Right lung (tissue), 5 donors: ENCODE data around the gene GALNT2. TPM values are rescaled to one million over a fixed set of nuclear protein-coding genes. Genes with fewer than 3 reads are reported as not detected.

ENCODE experiments used
- DNase-seq, 2 donors: peaks; one replicate each; pipeline ENCODE4 v3.0.0-alpha.2; 2013
- polyA plus RNA-seq, 5 donors: library from polyadenylated mRNA; unstranded; fragments of 120-200 nt; gene quantifications; one replicate each; pipeline versions ENCODE4 v1.2.1 to v1.2.3, GENCODE V29; 2013; ENCODE audit warnings: inconsistent platforms in 1 of 5, low replicate concordance in 1 of 5; ENCODE audit not compliant: insufficient read length in 5 of 5, insufficient read depth in 1 of 5

The GALNT2 gene
- polyA plus RNA-seq, 5 donors, result 28.2 to 41.2 (median 36.2) TPM

DNA sequence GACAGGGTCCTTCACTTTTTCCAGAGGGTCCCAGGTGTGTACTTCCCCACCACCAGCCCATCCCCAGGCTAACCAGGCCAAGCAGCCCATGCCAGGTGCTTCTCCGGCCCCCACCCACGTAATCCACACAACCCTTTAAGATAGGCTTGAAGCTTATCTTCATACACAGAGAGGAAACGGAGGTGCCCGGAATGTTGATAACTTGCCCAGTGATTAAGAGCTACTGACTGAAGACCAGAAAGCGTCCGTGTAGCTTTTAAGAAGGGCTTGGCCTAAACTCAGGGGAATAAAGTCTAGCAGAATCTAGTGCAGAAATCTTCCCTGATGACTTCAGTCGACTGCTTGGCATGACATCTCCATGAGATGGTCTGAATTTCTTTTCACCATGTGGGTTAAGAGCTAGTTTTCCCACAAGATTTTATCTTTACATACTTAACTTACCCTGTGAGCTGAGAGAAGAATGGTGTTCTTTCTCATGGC lies 138.7 kb downstream of the GALNT2 start:
- DNase-seq, result no peak

DNA sequence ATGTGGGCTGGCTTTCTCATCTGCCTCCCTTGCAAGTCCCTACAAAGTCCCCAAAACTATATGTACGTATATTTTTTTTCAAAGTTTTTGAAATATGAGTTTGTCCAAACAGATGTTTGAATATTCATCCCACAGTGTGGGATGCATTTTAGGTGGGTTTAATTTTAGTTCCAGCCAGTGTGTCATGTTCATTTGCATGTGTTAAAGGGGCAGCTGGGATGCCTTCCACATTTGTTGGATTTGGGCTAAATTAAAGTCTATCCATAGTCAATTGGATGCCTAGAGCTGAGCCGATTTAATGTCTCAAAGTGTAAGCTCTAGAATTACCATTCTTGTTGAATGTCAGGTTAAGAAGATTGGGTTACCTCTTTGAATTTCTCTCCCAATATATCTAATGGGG lies 139.2 kb downstream of the GALNT2 start:
- no peak for DNase-seq

DNA sequence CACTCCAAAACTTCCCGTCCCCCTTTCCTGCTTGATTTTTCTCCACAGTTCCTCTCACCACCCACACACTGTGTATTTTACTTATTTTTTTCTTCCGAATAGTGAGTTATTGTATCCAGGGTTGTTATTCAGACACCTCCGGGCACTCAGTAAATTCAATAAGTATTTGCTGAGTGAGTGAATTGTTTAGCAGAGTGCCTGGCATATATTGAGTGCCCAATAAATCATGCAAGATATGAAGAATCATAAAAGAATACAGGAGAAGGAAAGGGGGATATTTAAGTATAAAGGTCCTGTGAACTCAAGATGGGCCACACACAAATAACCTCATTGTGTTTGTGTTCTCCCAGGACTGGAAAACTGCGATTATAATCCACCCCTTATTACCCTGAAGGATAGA lies 139.9 kb downstream of the GALNT2 start:
- DNase-seq, result no peak

DNA sequence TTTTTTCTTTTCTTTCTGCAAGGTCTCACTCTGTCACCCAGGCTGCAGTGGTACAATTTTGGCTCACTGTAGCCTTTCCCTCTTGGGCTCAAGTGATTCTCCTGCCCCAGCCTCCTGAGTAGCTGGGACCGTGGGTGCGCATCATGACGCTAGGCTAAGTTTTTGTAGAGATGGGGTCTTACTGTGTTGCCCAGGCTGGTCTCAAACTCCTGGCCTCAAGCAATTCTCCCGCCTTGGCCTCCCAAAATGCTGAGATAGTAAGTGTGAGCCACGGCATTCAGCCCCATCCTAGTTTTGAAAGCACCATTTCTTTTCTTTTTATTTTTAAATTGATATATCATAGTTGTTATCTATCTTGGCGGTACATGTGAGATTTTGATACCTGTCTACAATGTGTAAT lies 140.6 kb downstream of the GALNT2 start:
- no peak for DNase-seq

DNA sequence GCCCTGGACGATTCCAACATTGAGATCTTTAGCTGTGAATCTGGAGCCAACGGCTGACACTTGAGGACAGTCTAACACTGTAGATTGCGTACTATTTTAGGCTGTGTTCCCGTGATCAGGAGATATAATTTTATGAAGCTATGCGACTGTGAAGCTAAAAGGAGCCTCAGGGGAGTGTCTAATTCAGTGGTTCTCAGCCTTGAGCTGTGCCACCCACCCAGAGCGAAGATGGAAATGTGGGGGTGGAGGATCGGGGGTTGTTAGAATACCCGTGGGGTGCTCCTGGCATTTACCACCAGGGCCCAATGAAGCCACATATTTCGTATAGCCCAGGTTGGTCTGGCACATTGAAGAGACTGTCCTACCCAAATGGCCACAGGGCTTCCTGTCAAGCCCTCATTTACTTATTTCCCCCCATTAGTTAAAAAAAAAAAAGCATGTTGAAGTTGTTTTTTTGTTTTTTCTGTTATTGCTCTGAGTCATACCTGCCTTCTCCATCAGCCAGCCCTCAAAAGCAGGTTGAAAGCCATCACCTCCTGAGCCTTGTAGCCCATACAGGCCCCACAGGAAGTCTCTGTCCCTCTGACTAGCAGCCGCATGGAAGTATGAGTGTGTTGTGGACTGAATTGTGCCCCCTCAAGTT lies 141.7 kb downstream of the GALNT2 start:
- DNase-seq, result no peak

DNA sequence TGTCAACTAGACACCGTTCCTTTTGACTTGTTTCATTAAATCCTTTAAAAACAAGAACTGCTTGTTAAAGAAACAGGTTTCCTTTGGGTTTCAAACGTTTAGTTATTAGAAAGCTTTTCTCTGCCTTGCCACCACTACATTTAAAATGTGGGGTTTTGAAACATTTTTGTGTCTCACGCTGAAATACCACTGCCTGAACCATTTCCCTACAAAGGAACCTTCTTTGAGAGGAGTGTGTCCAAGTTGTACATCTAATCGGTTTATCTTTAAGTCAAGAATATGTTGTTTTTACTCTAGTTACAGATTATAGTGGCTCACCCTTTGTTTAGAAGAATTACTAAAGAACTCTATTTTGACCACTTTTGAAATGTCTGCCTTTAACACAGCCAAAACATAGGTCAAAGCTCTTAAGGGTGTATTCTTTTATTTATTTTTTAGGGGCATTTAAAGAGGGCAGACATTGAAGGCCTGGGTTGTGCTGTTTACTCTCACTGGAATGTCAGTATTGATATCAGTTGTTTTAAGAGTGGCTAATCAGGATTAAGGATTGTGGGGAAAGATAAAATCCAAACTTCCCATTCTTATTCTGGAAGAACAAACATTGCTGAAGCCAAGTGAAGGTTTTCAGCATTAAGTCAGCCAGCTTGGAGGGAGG lies 143.4 kb downstream of the GALNT2 start:
- DNase-seq, result no peak

DNA sequence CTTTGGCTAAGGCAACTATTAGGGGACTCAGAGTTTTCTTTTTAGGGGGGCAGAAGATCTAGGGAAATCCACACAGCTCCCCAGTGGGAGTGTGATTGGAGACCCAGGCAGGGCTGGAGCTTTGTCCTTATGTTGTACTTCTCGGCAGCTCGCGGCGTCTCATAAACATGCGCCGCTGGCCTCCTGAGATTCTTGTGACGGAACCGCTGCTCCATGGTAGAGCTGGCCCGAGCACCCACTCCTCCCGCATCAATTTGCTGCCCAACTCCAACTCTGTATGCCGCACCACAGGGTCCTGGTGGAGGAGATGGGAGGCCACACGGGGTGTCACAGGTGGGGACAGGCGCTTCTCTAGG lies 143.9 kb downstream of the GALNT2 start:
- DNase-seq, result no peak

DNA sequence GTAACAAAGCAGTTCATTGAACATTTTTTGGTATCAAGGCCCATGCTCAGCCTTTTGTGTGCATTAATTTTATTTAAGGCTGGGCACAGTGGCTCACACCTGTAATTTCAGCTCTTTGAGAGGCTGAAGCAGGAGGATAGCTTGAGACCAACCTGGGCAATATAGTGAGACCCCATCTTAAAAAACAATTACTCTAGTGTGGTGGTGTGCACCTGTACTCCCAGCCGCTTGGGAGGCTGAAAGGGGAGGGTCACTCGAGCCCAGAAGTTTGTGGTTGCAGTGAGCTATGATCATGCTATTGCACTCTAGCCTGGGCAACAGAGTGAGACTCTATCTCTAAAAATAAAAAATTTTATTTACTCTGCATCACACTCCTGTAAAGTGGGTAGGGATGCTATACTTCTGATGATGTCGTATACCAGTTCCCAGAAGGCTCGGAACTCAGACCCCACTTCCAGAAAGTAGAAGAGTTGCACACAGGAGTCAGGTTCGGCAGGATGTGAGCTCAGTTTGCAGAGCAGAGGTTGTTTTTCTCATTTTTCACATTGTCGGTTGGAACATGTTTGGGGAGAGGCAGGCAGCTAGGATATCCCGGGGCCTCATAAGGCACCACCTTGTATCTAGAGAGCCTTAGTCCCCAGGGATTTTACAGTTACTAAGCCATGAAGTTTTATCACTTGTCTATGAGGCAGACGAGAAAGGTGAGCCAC lies 144.6 kb downstream of the GALNT2 start:
- no peak for DNase-seq

DNA sequence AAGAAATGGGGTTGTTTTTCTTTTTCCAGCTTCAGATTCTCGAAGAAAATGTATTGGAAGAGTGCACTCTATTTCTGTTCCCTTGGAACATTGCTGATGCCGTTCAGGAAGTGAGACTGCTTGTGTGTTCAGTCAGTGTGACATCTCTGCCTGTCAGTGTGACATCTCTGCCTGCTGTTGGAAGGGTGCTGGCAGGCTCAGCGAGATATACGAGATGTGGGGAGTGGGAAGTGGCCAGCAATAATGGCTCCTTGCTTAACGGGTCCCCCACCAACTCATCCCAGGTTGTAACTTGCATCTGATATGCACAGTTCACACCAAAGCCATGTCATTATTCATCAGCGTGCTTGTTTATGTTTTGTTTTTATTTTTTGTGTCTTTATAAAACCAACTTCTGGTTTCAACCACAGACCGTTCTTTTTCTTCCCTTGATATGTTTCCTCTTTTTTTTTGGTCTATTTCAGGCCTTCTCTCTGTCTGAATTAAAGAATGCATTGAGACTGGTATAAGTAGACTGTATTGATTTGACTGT lies 145.4 kb downstream of the GALNT2 start:
- no peak for DNase-seq

DNA sequence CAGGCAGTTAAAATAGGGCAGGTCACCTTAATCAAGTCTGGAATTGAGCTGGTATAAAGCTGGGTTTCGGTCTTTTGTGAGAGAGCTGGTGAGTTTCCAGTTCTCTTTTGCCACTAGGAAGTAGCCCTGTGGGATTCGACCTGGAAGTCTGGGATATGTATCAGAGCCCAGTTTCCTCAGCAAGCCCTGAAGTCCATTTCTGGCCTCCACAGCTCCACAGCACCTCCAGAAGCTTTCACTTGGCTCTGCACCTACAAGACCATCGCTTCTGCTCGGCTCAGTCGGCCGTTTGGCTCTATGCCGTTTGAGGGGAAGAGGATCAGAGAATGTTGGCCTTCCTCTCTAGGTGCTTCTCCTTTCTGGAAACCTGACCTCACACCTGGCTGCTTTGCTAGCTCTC lies 148.0 kb downstream of the GALNT2 start:
- no peak for DNase-seq

DNA sequence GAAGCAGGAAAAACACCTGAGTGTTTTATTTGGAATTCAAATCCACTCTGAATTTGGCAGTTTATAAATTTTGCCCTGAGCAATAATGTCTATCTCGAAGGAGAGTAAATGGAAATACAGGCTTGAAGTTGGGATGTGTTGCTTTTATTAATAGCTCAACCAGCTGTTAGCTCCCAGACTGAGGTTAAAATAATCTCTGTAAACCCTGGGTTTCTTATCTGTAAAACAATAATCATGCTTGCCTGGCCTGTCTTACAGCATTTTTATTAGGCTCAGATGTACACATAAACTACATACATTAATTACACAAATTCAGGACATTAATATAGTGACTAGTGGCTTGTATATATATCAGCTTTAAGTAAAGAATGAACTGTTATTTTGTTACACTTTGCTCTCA lies 148.5 kb downstream of the GALNT2 start:
- DNase-seq, result no peak

DNA sequence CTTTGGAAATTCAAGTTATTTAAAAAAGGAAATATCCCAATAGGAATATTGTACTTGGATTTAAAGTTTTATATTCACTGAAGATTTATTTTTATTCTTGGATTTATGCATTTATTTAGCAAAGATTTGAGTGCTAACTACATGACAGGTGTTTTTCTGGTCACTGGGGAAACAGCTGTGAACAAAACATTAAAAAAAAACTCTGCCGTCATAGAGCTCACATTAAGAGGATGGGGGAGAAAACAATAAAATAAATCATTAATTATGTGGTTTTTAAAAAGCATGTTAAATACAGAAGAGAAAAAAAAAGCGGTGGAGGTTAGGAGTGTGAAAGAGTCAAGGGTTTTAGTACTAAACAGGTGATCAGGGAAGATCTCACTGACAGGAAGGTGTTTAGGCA lies 149.9 kb downstream of the GALNT2 start:
- no peak for DNase-seq

DNA sequence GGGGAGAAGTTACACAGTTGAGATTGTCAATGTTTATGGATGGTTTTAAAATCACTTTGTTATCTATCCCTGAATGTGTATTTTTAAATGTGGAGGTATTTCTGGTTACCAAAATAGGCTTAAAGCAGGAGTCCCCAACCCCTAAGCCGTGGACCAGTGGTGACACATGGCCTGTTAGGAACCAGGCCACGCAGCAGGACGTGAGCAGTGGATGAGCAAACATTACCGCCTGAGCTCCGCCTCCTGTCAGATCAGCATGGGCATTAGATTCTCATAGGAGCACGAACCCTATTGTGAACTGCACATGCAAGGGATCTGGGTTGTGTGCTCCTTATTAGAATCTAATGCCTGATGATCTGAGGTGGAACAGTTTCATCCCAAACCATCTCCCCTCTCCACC lies 151.6 kb downstream of the GALNT2 start:
- no peak for DNase-seq

DNA sequence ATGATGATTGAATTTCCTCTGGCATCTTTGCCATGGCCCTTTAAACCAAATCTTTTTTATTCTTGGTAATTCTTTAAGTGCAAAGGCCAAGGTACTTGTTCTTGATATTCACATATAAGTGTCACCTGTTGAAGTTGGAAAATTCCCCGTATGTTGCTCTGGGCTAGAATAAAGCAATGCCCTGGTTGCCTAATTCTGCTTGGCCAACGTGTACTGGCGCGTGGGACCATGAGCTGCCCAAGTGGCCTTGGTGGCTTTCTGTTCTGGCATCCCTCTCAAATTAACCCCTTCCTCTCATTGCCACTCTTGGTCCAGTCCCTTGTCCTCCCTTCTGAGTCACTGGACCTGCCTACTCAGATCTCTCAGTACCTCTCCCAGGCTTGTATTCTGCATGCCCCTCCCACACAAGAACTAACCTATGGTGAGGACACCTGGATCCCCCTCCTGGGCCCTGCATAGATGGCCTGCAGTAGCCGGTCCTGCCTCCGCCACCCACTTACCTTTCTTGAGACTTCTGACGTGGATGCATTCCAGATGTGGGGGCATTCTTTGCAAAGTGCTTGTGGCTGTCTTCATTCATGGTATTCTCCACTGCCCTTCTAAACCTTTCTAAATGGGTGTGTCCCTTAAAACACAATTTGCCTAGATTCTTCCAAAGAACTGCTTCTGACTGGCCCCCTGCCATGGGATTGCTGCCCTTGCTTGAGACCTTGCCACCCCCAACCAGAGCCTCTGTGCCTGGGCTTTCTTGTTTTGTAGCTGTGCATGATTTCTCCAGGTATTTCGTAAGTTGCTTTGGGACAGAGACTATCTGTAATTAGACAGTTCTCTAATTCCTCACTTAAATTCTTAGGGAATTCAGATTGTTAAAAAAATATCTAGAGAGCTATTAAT lies 152.4 kb downstream of the GALNT2 start:
- DNase-seq, result no peak

DNA sequence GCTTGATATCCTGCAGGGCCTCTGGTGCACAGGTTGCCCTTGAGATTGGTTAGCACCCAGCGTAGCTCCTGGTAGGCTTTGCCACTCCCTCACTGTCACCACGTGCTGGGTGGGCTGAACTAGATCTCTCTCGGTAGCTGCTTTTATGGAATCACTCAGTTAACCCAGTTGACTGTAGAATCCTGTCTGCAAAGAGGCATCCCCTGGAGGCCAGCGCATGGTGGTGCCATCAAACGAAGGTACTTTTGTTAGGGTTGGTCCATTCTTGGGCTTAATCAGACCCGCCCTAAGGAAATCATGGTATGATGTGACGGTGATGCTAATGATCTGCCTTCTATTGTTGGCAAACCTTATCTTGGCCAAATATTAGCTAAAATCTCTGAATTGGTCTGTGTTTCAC lies 153.4 kb downstream of the GALNT2 start:
- DNase-seq, result no peak

DNA sequence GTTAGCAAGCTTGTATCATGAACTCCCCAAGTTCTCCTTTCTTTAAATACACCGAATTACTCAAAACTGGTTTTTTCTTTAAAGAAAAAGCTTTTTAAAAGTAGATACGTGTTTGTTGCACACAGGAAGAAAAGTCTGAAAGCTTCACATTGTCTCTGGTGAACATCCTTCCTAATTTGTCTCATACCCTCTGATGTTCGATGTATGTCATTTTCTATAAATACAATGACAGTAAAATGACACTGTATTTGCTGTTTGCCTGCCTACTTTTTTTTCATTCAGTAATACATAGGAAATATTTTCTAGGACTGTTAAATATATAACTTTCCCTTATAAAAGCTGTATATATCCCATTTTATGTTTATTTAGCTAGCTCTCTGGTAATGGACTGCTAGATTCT lies 153.9 kb downstream of the GALNT2 start:
- no peak for DNase-seq

DNA sequence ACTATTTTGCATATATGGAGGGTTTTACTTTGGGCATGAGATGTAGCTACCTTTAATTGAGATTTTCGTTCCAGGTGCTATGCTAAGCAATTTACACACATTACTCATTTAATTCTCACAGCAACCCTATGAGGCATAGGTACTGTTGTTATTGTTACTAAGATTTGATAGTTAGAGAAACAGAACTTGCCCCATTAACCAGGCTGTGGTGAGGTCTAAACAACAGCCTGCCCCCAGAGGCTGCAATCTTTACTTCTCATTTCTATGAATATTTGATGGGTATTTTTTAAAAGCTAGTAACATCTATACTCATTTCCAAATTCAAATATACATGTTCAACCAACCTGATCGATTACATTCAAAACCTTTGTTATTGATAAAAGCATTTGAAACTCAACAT lies 155.6 kb downstream of the GALNT2 start:
- no peak for DNase-seq

DNA sequence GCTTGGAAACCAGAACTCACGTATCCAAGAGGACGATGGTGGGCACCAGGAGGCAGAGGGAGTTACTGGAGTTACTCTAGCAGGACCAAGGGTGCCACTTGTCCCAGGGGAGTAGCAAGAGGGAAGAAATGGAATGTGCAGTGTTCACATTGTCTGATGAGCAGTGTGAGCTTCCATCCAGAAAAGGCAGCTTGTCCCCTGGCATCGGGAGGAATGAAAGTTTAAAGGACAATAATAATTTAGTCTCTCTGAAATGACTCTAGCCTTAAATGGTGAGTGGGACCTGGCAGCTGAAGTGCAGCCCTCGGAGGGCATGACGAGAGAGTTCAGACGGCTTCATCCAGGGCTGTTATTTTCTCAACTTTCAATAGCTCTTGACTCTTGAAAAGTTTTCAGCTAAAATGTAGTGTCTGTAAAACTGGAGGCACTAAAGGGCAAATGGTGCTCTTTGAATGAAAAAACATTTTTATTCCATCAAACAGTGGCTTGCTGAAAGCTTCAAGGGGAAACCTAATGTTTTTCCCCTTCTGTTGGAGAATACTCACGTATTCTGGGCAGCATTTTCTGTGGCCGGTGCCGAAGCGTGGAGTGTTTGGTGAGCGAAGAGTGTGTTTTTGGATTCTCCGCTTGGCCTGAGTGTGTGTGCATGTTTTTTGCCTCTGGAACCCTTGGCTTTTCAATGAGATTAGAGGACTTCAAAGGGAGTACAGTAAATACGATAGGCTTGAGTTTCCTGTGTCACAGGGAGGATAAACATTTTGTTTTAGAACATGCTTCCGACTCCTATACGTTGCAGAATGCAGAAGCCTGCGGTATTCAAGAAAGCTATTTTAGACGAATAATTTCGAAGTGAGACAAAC lies 157.3 kb downstream of the GALNT2 start:
- no peak for DNase-seq

DNA sequence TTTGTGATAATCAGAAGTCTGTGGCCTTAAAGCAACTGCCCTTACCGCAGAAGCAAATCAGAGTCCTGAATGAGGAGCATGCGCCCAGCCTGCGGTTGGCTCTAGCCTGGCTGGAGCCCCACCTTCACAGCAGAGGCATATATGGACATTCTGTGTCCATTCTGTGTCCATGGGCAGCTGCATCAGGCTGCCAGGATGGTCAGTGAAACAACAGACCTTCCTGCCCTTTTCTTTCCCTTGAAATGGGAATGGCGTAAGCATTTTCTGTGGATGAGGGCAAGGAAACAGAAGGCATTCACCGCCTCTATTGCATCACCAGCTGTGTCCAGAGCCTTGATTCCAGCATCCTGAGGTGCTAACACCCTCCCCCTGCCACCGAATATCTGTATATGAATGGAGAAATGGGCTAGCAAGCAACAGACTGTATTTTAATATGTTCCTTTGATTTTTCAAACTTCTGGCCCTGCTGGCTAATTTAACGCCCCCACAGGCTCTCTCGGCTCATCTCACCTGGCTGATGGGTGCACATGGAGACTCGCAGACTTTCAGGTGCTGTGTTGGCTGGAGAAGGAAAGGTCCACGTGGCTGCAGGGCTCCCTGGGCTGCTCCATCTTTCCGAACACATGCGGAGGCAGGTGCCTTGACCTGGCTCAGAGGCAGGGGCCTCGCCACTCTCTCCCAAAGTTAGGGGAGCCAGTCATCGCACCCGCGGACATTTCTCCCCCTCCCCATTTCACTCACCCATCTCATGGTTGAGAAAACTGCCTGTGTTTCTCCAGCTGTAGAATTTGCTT lies 159.2 kb downstream of the GALNT2 start:
- DNase-seq, result no peak

DNA sequence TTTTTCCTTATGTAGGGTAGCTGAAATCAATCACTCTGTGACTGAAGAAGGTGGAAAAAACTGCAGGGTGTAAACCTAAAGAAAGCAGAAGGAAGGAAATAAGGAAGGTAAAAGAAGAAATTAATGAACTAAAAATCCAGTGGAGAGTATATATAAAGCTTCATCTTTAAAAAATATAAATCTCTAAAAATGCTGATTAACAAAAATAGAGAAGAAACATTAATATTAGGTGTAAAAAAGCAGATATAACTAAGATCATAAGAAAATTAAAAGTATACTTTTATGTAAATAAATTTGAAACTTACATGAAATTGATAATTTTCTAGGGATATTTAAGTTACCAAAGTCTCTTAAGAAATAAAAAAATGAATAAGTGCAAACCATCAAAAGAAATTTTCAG lies 159.8 kb downstream of the GALNT2 start:
- DNase-seq, result no peak
